Stimulated activated naive CD8-positive, alpha-beta T cell treated with anti-CD3 and anti-CD28 coated beads, Interleukin-15, amount 100 ng/mL, for 72 hours (primary cell): ENCODE results near the gene OR4C5.
"Not testable (repeated sequence)": the region's sequence is repeated elsewhere in the genome, so short reads cannot be mapped to it uniquely, and the experiment has no call there.

Experiments
- ATAC-seq: fragments of 150-1000 bp; cut with Tn5 transposase; 2 replicates; pipeline ENCODE4 v1.10.0; 2021; ENCODE audit warnings: mild to moderate bottlenecking, moderate library complexity
- DNase-seq, 2 donors: peaks; one replicate each; pipeline ENCODE4 v3.0.0; 2021 to 2022
- H3K27ac Mint-ChIP-seq, 2 donors: one replicate each; pipeline ENCODE4 v1.8.0; 2022; ENCODE audit warnings: mild to moderate bottlenecking in 2 of 2, mixed read lengths in 2 of 2, moderate library complexity in 2 of 2
- H3K27me3 Mint-ChIP-seq: one replicate; pipeline ENCODE4 v1.8.0; 2022; ENCODE audit warnings: mixed read lengths
- H3K4me1 Mint-ChIP-seq: one replicate; pipeline ENCODE4 v1.8.0; 2022; ENCODE audit warnings: mild to moderate bottlenecking, mixed read lengths
- H3K4me3 Mint-ChIP-seq, 2 donors: one replicate each; pipeline ENCODE4 v1.8.0; 2022; ENCODE audit warnings: mild to moderate bottlenecking in 2 of 2, mixed read lengths in 2 of 2, moderate library complexity in 1 of 2
- H3K9me3 Mint-ChIP-seq, 2 donors: one replicate each; pipeline ENCODE4 v1.8.0; 2022; ENCODE audit warnings: mixed read lengths in 2 of 2

Gene OR4C5

GRCh38 chr11:48366365-48366764, at the start of gene OR4C5:
Gene OR4C5 (minus strand): TSS chr11:48366465. CDS start chr11:48366465, 0 bp downstream.
- ATAC-seq (no peak), DNase-seq (no peak)
- no peak within 1 kb of the TSS for H3K4me3 Mint-ChIP-seq
- H3K27me3 Mint-ChIP-seq = no peaks in the 10 kb centered on the region
- H3K4me1 Mint-ChIP-seq = no peaks in the 10 kb centered on the region
- H3K9me3 Mint-ChIP-seq = no peaks in the 10 kb centered on the region
- H3K27ac Mint-ChIP-seq = no peak within 1 kb of the TSS

- H3K27me3 Mint-ChIP-seq = no peaks in the 10 kb centered on the region
- no peak overlapping the region for H3K4me3 Mint-ChIP-seq
- no peak overlapping the region for H3K27ac Mint-ChIP-seq
- no peak for DNase-seq
- peaks cover 21 to 27% of the 10 kb centered on the region in 2 donors for H3K9me3 Mint-ChIP-seq
- ATAC-seq = no peak
- no peaks in the 10 kb centered on the region for H3K4me1 Mint-ChIP-seq
Observed at GRCh38 chr11:48384670-48385069, 18.4 kb upstream of the OR4C5 start.

GRCh38 chr11:48384151-48384550, 17.9 kb upstream of the OR4C5 start:
- H3K4me3 Mint-ChIP-seq, H3K4me1 Mint-ChIP-seq, ATAC-seq: not testable (repeated sequence)

GRCh38 chr11:48361289-48361688, 5.0 kb downstream of the OR4C5 start:
- H3K4me1 Mint-ChIP-seq, ATAC-seq, DNase-seq, H3K27me3 Mint-ChIP-seq, H3K4me3 Mint-ChIP-seq, H3K27ac Mint-ChIP-seq: not testable (repeated sequence)
- peaks cover 7 to 11% of the 10 kb centered on the region in 2 donors for H3K9me3 Mint-ChIP-seq

More at GRCh38 chr11:48384151-48384550, 17.9 kb upstream of the OR4C5 start:
- not testable (repeated sequence) for H3K27ac Mint-ChIP-seq, H3K27me3 Mint-ChIP-seq, DNase-seq
- H3K9me3 Mint-ChIP-seq = peaks cover 18 to 25% of the 10 kb centered on the region in 2 donors

GRCh38 chr11:48354677-48355076, 11.6 kb downstream of the OR4C5 start:
- no peak for ATAC-seq
- DNase-seq = no peak
- H3K9me3 Mint-ChIP-seq = peaks cover 7 to 15% of the 10 kb centered on the region in 2 donors
- no peaks in the 10 kb centered on the region for H3K4me1 Mint-ChIP-seq
- H3K4me3 Mint-ChIP-seq = no peak overlapping the region
- no peaks in the 10 kb centered on the region for H3K27me3 Mint-ChIP-seq
- H3K27ac Mint-ChIP-seq = no peak overlapping the region

- Mint-ChIP-seq H3K9me3 (peaks cover 7 to 22% of the 10 kb centered on the region in 2 donors), H3K4me3 (no peak overlapping the region), H3K27ac (no peak overlapping the region), H3K4me1 (no peaks in the 10 kb centered on the region), H3K27me3 (no peaks in the 10 kb centered on the region)
- ATAC-seq (no peak), DNase-seq (no peak)
Observed at GRCh38 chr11:48354013-48354412, 12.3 kb downstream of the OR4C5 start.

- not testable (repeated sequence) for ATAC-seq, H3K27me3 Mint-ChIP-seq, H3K27ac Mint-ChIP-seq, H3K4me3 Mint-ChIP-seq, DNase-seq
- peaks cover 25 to 44% of the 10 kb centered on the region in 2 donors for H3K9me3 Mint-ChIP-seq
- peaks cover 11% of the 10 kb centered on the region for H3K4me1 Mint-ChIP-seq
Observed at GRCh38 chr11:48346286-48346685, 20.0 kb downstream of the OR4C5 start.

GRCh38 chr11:48342505-48342904, 23.8 kb downstream of the OR4C5 start:
- H3K4me1 Mint-ChIP-seq = peaks cover 11% of the 10 kb centered on the region
- not testable (repeated sequence) for DNase-seq, H3K4me3 Mint-ChIP-seq, H3K27ac Mint-ChIP-seq, ATAC-seq, H3K27me3 Mint-ChIP-seq
- H3K9me3 Mint-ChIP-seq = peaks cover 21 to 31% of the 10 kb centered on the region in 2 donors

- no peak overlapping the region for H3K27ac Mint-ChIP-seq
- peaks cover 11% of the 10 kb centered on the region for H3K4me1 Mint-ChIP-seq
- no peaks in the 10 kb centered on the region for H3K27me3 Mint-ChIP-seq
- ATAC-seq (no peak), DNase-seq (no peak)
- no peak overlapping the region for H3K4me3 Mint-ChIP-seq
- peaks cover 16 to 22% of the 10 kb centered on the region in 2 donors for H3K9me3 Mint-ChIP-seq
Observed at GRCh38 chr11:48341466-48341865, 24.8 kb downstream of the OR4C5 start.

GRCh38 chr11:48324620-48325019, 41.6 kb downstream of the OR4C5 start, which contains the start of gene OR4C3:
Gene OR4C3 (plus strand): TSS chr11:48324920. CDS start chr11:48325022, 102 bp downstream.
- H3K27ac Mint-ChIP-seq = peak within 1 kb of the TSS in 1 of 2 donors; percentile 79
- not testable (repeated sequence) for H3K27me3 Mint-ChIP-seq, H3K4me3 Mint-ChIP-seq, H3K4me1 Mint-ChIP-seq, ATAC-seq, H3K9me3 Mint-ChIP-seq, DNase-seq

- DNase-seq, H3K4me3 Mint-ChIP-seq, ATAC-seq, H3K27ac Mint-ChIP-seq, H3K4me1 Mint-ChIP-seq, H3K9me3 Mint-ChIP-seq, H3K27me3 Mint-ChIP-seq: not testable (repeated sequence)
Observed at GRCh38 chr11:48319813-48320212, 46.5 kb downstream of the OR4C5 start.
